ENCODE measurements around the gene ANKS6.

The ANKS6 gene

GRCh38 chr9:98811051-98811650 is 14.8 kb upstream of the ANKS6 start:
- no peak for DNase-seq

GRCh38 chr9:98810102-98810842 is 13.9 kb upstream of the ANKS6 start:
- DNase-seq, result no peak

GRCh38 chr9:98809311-98810101 is 13.2 kb upstream of the ANKS6 start:
- no peak for DNase-seq

DNA sequence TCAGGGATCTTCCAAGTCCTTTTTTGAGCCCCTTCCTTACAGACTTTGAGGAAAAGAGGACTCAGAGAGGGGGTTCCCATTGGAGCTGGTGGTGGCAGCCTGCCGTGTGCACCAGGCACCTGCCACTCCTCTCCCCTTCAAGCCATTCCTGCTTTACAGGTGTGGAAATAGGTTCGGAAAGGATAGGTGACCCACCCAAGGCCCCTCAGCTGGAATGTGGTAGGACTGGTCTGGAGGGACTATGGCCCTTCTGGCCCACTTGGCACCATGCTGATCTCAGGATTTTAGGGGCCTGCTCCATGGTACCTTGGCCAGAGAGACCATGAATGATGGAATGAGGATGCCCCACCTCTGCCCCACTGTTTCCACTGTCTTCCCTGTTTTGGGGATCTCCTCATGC is 12.5 kb upstream of the ANKS6 start:
- DNase-seq, result no peak

DNA sequence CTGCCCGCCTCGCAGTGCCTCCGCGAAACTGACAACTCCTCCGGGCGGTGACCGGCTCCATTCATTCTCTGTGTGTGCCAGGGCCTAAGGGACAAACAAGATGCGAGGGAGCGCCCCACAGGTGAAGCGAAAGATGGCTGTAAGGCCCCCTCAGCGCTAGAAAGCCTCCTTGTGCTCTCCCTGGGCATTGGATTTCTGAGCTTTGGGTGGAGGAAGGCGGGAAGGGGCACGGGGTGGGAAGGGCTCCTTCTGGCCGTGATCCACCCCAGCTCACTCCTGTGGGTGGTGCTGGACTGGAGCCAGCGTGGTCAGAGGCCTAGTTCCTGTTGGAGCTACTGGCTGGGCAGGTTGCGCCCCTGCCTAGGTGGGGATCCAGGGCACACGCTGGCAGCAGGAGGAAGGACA is 12.1 kb upstream of the ANKS6 start:
- no peak for DNase-seq

DNA sequence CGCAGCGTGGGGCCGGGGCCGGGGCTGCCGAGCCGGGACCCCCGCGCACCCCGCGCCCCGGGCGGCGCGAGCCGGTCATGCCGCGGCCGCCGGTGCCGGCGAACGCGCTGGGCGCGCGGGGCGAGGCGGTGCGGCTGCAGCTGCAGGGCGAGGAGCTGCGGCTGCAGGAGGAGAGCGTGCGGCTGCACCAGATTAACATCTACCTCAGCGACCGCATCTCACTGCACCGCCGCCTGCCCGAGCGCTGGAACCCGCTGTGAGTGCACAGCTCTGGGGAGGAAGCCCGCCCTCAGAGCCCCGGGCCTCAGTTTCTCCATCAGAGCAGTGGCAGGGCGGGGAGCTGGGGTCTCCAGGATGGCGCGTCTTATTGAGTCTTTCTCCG is 11.4 kb upstream of the ANKS6 start:
- DNase-seq, result no peak

DNA sequence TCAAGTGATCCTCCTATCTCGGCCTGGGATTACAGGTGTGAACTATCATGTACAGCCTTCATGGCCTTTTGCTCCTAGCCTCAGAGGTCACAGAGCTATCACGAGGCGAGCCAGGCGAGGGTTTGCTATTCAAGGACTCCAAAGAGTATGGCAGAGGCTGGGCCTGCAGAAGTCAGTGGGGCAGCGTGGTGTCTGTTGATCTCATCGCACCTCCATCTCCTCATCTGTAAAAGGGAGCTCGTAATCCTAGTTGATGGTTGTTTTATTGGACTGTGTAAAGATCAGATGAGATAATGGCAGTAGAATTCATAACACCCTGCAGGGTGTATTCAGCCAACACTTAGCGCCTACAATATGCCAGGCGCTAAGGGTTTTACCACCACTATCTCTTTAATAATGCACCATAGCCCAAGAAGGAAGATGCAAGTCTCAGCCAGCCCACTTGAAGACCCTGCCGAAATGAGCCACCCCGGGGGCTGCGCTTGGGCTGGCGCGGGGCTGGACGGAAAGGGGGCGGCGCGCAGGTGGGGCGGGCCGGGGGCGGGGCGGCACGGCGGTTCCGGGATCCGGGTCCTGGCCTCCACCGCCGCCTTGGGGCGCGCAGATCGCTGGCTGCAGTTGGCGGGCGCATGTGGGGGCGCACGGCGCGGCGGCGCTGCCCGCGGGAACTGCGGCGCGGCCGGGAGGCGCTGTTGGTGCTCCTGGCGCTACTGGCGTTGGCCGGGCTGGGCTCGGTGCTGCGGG is 10.9 kb upstream of the ANKS6 start, which contains the start of gene GALNT12:
TSS of gene GALNT12 (plus strand) at position 601 of the 744 bp plus-strand sequence. CDS start at position 630, 29 bp downstream.
- DNase-seq, result peak; percentile 38

GRCh38 chr9:98806394-98807035 is 10.2 kb upstream of the ANKS6 start:
- no peak for DNase-seq

DNA sequence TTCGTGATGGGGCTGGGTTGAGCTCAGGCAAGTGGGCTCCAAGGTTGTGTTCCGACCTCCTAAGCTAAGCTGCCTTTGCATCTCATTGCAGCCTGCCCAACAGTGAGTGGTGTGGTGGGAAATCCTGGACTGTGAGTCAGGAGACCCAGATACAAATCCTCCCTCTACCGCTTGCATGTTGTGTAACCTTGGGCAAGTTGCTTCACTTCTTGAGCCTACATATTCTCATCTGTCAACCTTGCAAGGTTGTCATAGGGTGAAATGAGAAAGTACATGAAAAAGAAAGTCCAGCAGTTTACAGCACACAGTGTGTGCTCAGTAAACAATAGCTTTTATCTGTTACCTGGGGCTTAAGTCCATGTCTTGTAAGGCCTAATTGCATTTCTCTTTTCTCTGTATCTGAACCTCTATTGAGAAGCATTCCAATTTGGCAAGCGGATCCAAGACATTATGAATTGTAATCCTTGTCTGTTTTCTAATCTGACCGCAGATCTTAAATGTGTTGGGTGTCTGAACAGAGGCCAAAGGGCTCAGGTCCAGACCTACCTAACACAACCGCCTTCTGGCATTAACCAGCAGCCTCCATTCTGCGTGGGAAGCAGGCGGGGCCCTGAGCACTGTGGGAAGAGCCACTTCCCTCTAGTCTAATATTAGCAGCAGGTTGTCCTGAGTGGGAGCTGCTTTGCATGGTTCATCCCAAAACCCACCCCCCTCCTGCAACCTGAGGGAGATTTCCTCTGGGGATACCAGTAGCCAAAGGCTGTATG is 9.3 kb upstream of the ANKS6 start:
- DNase-seq, result no peak

DNA sequence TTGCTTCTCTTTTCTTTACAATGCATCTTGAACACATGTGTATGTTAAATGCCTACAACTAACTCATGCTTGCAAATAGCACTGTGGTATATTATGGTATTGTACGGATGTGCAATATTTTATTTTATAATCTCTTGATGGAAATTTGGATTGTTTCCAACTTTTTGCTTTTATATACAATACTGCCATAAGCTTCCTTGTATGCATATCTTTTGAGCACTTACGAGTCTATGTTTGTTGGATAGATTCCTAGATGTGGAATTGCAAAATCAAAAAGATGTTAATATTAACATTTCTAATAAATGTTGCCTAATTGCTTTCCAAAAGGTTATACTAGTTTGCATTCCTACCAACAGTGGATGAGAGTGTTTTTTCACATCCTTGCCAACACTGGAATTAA is 7.7 kb upstream of the ANKS6 start:
- no peak for DNase-seq

- DNase-seq, result no peak
These were observed 5.6 kb upstream of the ANKS6 start for GRCh38 chr9:98801969-98802371.

DNA sequence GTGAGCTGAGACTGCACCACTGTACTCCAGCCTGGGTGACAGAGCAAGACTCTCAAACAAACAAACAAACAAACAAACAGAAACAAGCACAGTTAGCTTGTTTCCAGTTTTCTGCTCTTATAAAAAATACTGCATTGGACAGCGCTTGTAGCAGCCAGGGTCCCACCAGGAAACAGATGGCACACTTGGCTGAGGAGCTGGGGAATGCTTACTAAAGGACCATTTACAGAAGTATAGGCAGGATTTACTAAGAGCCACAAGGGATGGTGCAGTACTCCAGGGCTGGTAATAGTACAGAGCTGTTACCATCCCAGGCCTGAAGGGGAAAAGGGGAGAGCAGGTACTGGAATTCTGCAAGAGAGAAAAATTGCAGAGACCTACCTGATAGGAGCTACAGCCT is 5.2 kb upstream of the ANKS6 start:
- DNase-seq, result no peak

DNA sequence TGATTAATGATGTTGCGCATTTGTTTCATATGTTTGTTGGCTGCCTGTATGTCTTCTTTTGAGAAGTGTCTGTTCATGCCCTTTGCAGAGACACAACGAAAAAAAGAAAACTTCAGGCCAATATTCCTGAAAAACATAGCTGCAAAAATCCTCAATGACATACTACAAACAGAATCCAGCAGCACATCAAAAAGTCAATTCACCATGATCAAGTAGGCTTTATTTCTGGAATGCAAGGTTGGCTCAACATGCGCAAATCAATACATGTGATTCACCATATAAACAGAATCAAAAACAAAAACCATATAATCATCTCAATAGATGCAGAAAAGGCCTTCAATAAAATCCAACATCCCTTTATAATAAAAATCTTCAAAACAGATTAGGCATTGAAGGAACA is 1.9 kb upstream of the ANKS6 start:
- no peak for DNase-seq

DNA sequence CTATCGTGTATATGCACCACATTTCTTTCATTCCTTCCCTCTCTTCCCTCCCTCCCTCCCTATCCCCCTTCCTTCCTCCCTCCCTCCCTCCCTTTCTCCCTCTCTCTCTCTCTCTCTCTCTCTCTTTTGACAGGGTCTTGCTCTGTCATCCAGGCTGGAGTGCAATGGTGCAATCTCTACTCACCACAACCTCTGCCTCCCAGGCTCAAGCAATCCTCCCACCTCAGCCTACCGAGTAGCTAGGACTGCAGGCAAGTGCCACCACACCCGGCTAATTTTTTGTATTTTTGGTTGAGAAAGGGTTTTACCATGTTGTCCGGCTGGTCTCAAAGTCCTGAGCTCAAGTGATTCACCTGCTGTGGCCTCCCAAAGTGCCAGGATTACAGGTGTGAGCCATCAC is 1.1 kb upstream of the ANKS6 start:
- no peak for DNase-seq

DNA sequence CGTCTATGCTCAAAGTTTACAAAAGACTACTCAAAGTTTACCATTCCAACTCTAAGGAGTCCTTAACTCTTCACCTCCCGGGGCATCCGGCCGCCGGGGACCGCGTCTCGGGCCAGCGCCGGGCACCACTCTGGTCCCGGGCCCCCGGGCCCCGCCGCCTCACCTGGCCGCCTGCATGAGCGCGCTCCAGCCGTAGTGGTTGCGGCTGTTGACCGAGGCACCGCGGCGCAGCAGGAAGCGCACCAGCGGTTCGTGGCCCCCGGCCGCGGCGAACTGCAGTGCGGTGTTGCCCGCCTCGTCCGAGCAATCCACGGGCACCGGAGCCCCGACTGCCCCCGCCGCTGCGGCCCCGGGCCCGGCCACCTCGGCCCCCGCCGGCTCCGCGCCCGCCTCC is 388 bp downstream of the ANKS6 start:
- no peak for DNase-seq

DNA sequence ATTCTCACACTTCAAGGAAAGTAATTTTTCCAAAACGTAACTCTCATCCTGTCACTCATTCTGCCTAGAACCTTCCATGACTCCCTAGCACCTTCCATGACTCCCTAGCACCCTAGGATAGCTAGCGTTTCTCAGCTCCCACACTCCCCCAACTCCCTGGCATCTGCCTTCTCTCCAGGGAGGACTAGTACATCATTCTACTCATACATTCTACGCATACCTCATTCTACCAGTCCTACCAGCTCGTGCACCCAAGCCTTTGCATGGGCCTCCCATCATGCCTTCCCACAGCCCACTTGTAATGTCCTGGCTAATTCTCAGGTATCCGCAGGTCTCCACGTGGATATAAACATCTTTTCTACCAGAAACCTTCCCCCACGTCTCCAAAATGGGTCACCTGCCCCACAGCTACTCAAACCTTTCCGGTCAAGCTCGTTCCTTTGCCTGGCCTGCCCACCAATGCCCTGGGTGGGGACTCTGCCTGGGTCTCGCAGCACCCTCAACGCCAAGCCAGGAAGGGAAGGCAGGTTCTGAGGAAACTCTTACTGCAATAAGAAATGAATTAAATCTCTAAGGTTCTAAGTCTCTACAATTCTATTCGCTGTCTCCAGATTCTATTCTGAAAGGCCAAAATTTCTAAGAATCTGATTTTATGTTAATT is 930 bp downstream of the ANKS6 start:
- DNase-seq, result no peak

DNA sequence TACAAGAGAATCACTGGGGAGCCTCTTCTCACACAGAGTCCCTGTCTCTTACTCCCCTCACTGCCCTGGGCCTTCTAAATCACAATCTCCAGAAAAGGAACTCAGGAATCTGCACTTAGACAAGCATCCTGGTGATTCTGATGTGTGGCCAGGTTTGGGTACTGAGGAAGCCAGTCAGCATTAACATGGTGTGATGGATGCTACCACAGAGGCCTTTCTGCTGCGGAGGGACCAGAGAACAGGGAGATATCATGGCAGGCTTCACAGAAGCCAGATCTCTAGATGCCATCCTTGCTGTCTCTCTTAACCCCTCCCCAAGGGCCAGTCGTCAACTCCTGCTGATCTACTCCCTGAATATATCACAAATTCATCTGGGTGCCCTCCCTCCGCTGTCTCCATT is 1.6 kb downstream of the ANKS6 start:
- no peak for DNase-seq

GRCh38 chr9:98793031-98793430 is 3.3 kb downstream of the ANKS6 start:
- DNase-seq, result no peak

GRCh38 chr9:98791608-98792490 is 4.5 kb downstream of the ANKS6 start:
- DNase-seq, result no peak

Data from CD4-positive, alpha-beta T cell treated with Interferon gamma for 1 hour (primary cell).